NT2/D1 (cell line): ENCODE data around the gene NR3C1.

ENCODE experiments used
- SUZ12 ChIP-seq: IDR thresholded peaks from 2 replicates; pipeline ENCODE4 v1.6.1; 2011; ENCODE audit not compliant: insufficient read length, insufficient read depth; ENCODE audit errors: extremely low read depth
- YY1 ChIP-seq: IDR thresholded peaks from 2 replicates; pipeline ENCODE4 v1.6.1; 2011; ENCODE audit not compliant: insufficient read length, insufficient read depth
- ZNF274 ChIP-seq: IDR thresholded peaks from 2 replicates; pipeline ENCODE4 v1.6.1; 2011; ENCODE audit warnings: mild to moderate bottlenecking, low read depth, low read length

DNA sequence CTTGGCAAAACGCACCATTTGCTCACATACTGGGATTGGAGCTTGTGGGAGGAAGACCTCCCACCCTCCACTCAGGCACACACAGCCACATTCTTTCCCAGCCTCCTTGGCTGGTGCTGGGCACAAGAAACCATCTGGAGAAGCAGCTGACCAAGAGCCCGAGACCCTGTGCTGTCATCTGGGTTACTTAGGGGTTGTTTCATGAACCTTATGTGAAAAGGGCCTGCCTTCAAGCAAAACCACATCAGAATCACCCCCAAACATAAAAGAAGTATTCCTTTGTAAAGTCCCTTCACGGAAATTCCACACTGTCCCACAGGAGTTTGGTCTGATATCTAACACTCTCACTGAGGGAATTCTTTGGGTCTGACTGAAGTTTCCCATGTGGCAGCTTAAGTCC lies 172.1 kb downstream of the NR3C1 start:
- TF ChIP-seq YY1 (no peak), ZNF274 (no peak), SUZ12 (no peak)
